ENCODE measurements around the gene C9orf72. TPM values are rescaled to one million over a fixed set of nuclear protein-coding genes. Genes with fewer than 3 reads are reported as not detected.

The C9orf72 gene
- total RNA-seq, 2 experiments from 2014 or later, result 7.0 to 7.3 TPM

- Mint-ChIP-seq H3K4me3 (no peak overlapping the region), H3K36me3 (ENCODE audit: low read depth) (peaks cover 8% of the 10 kb centered on the region), H3K27me3 (no peaks in the 10 kb centered on the region), H3K27ac (no peak overlapping the region), H3K9me3 (no peaks in the 10 kb centered on the region), H3K4me1 (ENCODE audit: low read depth) (no peaks in the 10 kb centered on the region)
- DNase-seq (no peak), ATAC-seq (no peak)
- intact Hi-C loops (cut with micrococcal nuclease), result no loop called here
- POLR2A ChIA-PET, result no interaction called here
- no peak for TF ChIP-seq CTCF (IDR thresholded peaks at IDR 0.05)
- CTCF ChIA-PET, result interaction anchor here (1.5 kb wide), 1 partner anchor 12 kb away, joined by 5 read pairs; the partner anchor contains the start of gene MOB3B
These were observed 31.5 kb downstream of the C9orf72 start for GRCh38 chr9:27541740-27542139.

GRCh38 chr9:27540502-27540901 is 32.8 kb downstream of the C9orf72 start:
- no peak for DNase-seq
- Mint-ChIP-seq H3K4me1 (ENCODE audit: low read depth) (no peaks in the 10 kb centered on the region), H3K36me3 (ENCODE audit: low read depth) (peaks cover 8% of the 10 kb centered on the region), H3K4me3 (no peak overlapping the region), H3K9me3 (no peaks in the 10 kb centered on the region), H3K27ac (no peak overlapping the region), H3K27me3 (no peaks in the 10 kb centered on the region)
- intact Hi-C loops (cut with micrococcal nuclease), result no loop called here
- ChIA-PET CTCF (no interaction called here), POLR2A (no interaction called here)
- TF ChIP-seq CTCF (IDR thresholded peaks at IDR 0.05), result no peak
- no peak for ATAC-seq

GRCh38 chr9:27539479-27540441 is 33.5 kb downstream of the C9orf72 start:
- DNase-seq (no peak), ATAC-seq (no peak)
- Mint-ChIP-seq H3K27ac (no peak overlapping the region), H3K27me3 (no peaks in the 10 kb centered on the region), H3K36me3 (ENCODE audit: low read depth) (peaks cover 8% of the 10 kb centered on the region), H3K4me1 (ENCODE audit: low read depth) (no peaks in the 10 kb centered on the region), H3K4me3 (no peak overlapping the region), H3K9me3 (no peaks in the 10 kb centered on the region)
- intact Hi-C loops (cut with micrococcal nuclease), result no loop called here
- TF ChIP-seq CTCF (IDR thresholded peaks at IDR 0.05), result no peak
- CTCF ChIA-PET, result no interaction called here
- POLR2A ChIA-PET, result no interaction called here

GRCh38 chr9:27538647-27539046 is 34.6 kb downstream of the C9orf72 start:
- Mint-ChIP-seq H3K27ac (no peak overlapping the region), H3K36me3 (ENCODE audit: low read depth) (peaks cover 5% of the 10 kb centered on the region), H3K9me3 (no peaks in the 10 kb centered on the region), H3K27me3 (no peaks in the 10 kb centered on the region), H3K4me1 (ENCODE audit: low read depth) (no peaks in the 10 kb centered on the region), H3K4me3 (no peak overlapping the region)
- ChIA-PET POLR2A (no interaction called here), CTCF (no interaction called here)
- no peak for DNase-seq
- no peak for TF ChIP-seq CTCF (IDR thresholded peaks at IDR 0.05)
- no peak for ATAC-seq
- intact Hi-C loops (cut with micrococcal nuclease), result no loop called here

GRCh38 chr9:27537756-27538155 is 35.5 kb downstream of the C9orf72 start:
- Mint-ChIP-seq H3K36me3 (ENCODE audit: low read depth) (peaks cover 3% of the 10 kb centered on the region), H3K27me3 (no peaks in the 10 kb centered on the region), H3K4me1 (ENCODE audit: low read depth) (no peaks in the 10 kb centered on the region), H3K4me3 (no peak overlapping the region), H3K27ac (no peak overlapping the region), H3K9me3 (no peaks in the 10 kb centered on the region)
- ATAC-seq, result no peak
- intact Hi-C loops (cut with micrococcal nuclease), result no loop called here
- POLR2A ChIA-PET, result no interaction called here
- CTCF ChIA-PET, result interaction anchor here (0.6 kb wide), 1 partner anchor 8 kb away, joined by 3 read pairs; the partner anchor contains the start of gene MOB3B
- TF ChIP-seq CTCF (IDR thresholded peaks at IDR 0.05), result no peak
- no peak for DNase-seq

All from activated CD8-positive, alpha-beta T cell treated with anti-CD3 and anti-CD28 coated beads for 36 hours (primary cell).